HepG2 (cell line): ENCODE measurements around the gene SLC35B2. TPM values are rescaled to one million over a fixed set of nuclear protein-coding genes. Genes with fewer than 3 reads are reported as not detected.

Source experiments
- AKAP8 ChIP-seq: sonication (generic); formaldehyde crosslinking; IDR thresholded peaks from 2 replicates; pipeline ENCODE4 v1.5.1; 2020; ENCODE audit warnings: mild to moderate bottlenecking, missing genetic modification reagents
- CC2D1A ChIP-seq: sonication (generic); formaldehyde crosslinking; IDR thresholded peaks from 2 replicates; pipeline ENCODE4 v1.8.1; 2023; ENCODE audit warnings: mild to moderate bottlenecking, missing genetic modification reagents
- CHCHD3 ChIP-seq: sonication (generic); formaldehyde crosslinking; IDR thresholded peaks from 2 replicates; pipeline ENCODE4 v1.8.0; 2022; ENCODE audit warnings: mild to moderate bottlenecking, missing genetic modification reagents, moderate library complexity
- FOSL2 ChIP-seq: sonication (generic); formaldehyde crosslinking; IDR thresholded peaks from 2 replicates; pipeline ENCODE4 v1.4.0; 2020; ENCODE audit warnings: missing genetic modification reagents
- MED8 ChIP-seq: sonication (generic); formaldehyde crosslinking; IDR thresholded peaks from 2 replicates; pipeline ENCODE4 v1.8.1; 2023; ENCODE audit warnings: mild to moderate bottlenecking, missing genetic modification reagents; ENCODE audit not compliant: insufficient replicate concordance
- PATZ1 ChIP-seq: sonication (generic); formaldehyde crosslinking; IDR thresholded peaks from 2 replicates; pipeline ENCODE4 v1.4.0; 2020; ENCODE audit warnings: missing genetic modification reagents
- TCF12 ChIP-seq, 2 experiments: fragments of 450-650 bp in 1 of 2; sonication (generic) in 1 of 2; formaldehyde crosslinking in 1 of 2; IDR thresholded peaks; 2 replicates each; pipeline versions ENCODE4 v1.6.1 to v1.8.0; 2017 to 2022; ENCODE audit warnings: antibody characterized with exemption in 1 of 2, mild to moderate bottlenecking in 1 of 2, missing genetic modification reagents in 1 of 2, moderate library complexity in 1 of 2
- ZNF317 ChIP-seq: sonication (generic); formaldehyde crosslinking; IDR thresholded peaks from 2 replicates; pipeline ENCODE4 v1.5.0; 2020; ENCODE audit warnings: mild to moderate bottlenecking, missing genetic modification reagents
- ZNF335 ChIP-seq: sonication (generic); formaldehyde crosslinking; IDR thresholded peaks from 2 replicates; pipeline ENCODE4 v1.4.0; 2020; ENCODE audit warnings: missing genetic modification reagents
- ZNF484 ChIP-seq: sonication (generic); formaldehyde crosslinking; IDR thresholded peaks from 2 replicates; pipeline ENCODE4 v1.5.1; 2020; ENCODE audit warnings: mild to moderate bottlenecking, low read depth, missing genetic modification reagents, borderline replicate concordance
- ZNF598 ChIP-seq: sonication (generic); formaldehyde crosslinking; IDR thresholded peaks from 2 replicates; pipeline ENCODE4 v1.5.1; 2020; ENCODE audit warnings: mild to moderate bottlenecking, missing genetic modification reagents, borderline replicate concordance
- ZNF687 ChIP-seq: sonication (generic); formaldehyde crosslinking; IDR thresholded peaks from 2 replicates; pipeline ENCODE4 v1.5.1; 2020; ENCODE audit warnings: mild to moderate bottlenecking, missing genetic modification reagents, moderate library complexity
- ZNF761 ChIP-seq: sonication (generic); formaldehyde crosslinking; conservative IDR thresholded peaks from 2 replicates; pipeline ENCODE4 v1.4.0; 2020; ENCODE audit warnings: mild to moderate bottlenecking, missing genetic modification reagents
- ZSCAN9 ChIP-seq: IDR thresholded peaks from 2 replicates; pipeline ENCODE4 v1.6.1; 2016; ENCODE audit warnings: borderline replicate concordance
- polyA plus RNA-seq, 8 experiments: library from polyadenylated mRNA; depleted of rRNA in 3 of 8; stranded (reverse) in 7 of 8; unstranded in 1 of 8; fragments of >200 nt; fragmentation: Illumina TruSeq in 4 of 8; extraction: Trizol in 4 of 8; gene quantifications; 2 replicates each; pipeline versions ENCODE4 v1.2.1 to v1.2.3, GENCODE V29; 2011 to 2016; ENCODE audit warnings: low read depth in 4 of 8, missing spikeins in 1 of 8, mixed read lengths in 1 of 8; ENCODE audit not compliant: insufficient read depth in 1 of 8
- total RNA-seq, 5 experiments: library from RNA; depleted of rRNA; stranded (reverse); fragments of >200 nt; fragmentation: Illumina TruSeq; extraction: Trizol; gene quantifications; 2 replicates each; pipeline ENCODE4 v1.2.3, GENCODE V29; 2016; ENCODE audit warnings: low read depth in 1 of 5
- TF ChIP-seq, protein P1 (sequence below): sonication (generic); formaldehyde crosslinking; conservative IDR thresholded peaks from 2 replicates; pipeline ENCODE4 v1.8.0; 2022; ENCODE audit warnings: missing genetic modification reagents
- TF ChIP-seq, protein P2 (sequence below): sonication (generic); formaldehyde crosslinking; IDR thresholded peaks from 2 replicates; pipeline ENCODE4 v1.4.0; 2020; ENCODE audit warnings: missing genetic modification reagents, mild to moderate bottlenecking, borderline replicate concordance

SLC35B2 gene
- total and polyA plus RNA-seq, 2 of the 13 experiments (the other 11 are each of a cell fraction or from before 2014, with no cell fraction given): 61.1 to 148 TPM

DNA sequence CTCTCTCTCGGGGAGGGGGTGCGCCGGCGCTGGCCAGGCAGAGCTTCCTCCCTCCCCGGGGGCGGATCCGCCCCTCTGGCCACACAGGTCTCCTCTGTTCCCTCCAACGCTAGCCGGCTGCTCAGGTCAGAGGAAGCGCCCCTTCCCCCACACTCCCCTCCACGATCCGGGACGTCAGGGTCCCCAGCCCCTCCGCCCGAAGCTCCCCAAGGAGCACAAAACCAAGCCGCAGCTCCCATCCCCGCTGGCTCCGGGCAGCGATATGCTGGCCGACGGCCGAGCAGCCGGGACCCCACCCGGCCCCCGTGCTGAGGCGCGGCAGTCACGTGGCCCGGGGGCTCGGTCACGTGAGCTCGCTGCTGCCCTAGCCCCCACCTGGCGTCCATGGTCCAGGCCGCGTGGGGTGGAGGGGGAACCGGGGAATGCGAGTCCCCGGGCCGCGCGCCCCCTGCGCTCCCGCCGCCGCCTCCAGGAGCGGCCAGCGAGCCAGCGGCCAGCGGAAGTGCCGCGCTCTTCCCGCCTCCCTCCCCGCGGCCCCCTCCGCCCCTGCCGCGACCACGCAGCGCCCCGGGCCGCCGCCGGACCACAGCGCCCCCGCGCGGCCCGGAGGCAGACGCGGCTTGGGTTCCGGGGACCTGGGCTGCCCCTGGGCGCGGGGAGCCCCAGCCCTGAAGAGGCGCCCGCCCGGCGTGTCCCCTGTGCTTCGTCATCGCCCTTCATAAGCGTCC is at the start of gene SLC35B2 (continued):
- TF ChIP-seq, protein P1, sequence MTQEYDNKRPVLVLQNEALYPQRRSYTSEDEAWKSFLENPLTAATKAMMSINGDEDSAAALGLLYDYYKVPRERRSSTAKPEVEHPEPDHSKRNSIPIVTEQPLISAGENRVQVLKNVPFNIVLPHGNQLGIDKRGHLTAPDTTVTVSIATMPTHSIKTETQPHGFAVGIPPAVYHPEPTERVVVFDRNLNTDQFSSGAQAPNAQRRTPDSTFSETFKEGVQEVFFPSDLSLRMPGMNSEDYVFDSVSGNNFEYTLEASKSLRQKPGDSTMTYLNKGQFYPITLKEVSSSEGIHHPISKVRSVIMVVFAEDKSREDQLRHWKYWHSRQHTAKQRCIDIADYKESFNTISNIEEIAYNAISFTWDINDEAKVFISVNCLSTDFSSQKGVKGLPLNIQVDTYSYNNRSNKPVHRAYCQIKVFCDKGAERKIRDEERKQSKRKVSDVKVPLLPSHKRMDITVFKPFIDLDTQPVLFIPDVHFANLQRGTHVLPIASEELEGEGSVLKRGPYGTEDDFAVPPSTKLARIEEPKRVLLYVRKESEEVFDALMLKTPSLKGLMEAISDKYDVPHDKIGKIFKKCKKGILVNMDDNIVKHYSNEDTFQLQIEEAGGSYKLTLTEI: no peak
- TF ChIP-seq FOSL2 (CRISPR knock-in tag) (peak; percentile 28; the same call in 1 of the 2 replicates), ZNF598 (CRISPR knock-in tag) (no peak), ZNF687 (CRISPR knock-in tag) (peak; percentile 94), CC2D1A (CRISPR knock-in tag) (no peak), CHCHD3 (CRISPR knock-in tag) (peak; percentile 92), ZSCAN9 (CRISPR knock-in tag) (peak; percentile 54; the same call in 1 of the 2 replicates), MED8 (no peak), AKAP8 (CRISPR knock-in tag) (no peak; the same call in 1 of the 2 replicates), ZNF484 (no peak), TCF12 (IDR thresholded peaks at IDR 0.05) (no peak), TCF12 (CRISPR knock-in tag; IDR thresholded peaks at IDR 0.05) (no peak), ZNF335 (CRISPR knock-in tag) (0 out of 2 replicates have a peak, but pooled peaks have one; percentile 32), PATZ1 (CRISPR knock-in tag) (peak; percentile 98), ZNF317 (CRISPR knock-in tag) (no peak), ZNF761 (CRISPR knock-in tag) (0 out of 2 replicates have a peak, but pooled peaks have one; percentile 67)
- TF ChIP-seq, protein P2, sequence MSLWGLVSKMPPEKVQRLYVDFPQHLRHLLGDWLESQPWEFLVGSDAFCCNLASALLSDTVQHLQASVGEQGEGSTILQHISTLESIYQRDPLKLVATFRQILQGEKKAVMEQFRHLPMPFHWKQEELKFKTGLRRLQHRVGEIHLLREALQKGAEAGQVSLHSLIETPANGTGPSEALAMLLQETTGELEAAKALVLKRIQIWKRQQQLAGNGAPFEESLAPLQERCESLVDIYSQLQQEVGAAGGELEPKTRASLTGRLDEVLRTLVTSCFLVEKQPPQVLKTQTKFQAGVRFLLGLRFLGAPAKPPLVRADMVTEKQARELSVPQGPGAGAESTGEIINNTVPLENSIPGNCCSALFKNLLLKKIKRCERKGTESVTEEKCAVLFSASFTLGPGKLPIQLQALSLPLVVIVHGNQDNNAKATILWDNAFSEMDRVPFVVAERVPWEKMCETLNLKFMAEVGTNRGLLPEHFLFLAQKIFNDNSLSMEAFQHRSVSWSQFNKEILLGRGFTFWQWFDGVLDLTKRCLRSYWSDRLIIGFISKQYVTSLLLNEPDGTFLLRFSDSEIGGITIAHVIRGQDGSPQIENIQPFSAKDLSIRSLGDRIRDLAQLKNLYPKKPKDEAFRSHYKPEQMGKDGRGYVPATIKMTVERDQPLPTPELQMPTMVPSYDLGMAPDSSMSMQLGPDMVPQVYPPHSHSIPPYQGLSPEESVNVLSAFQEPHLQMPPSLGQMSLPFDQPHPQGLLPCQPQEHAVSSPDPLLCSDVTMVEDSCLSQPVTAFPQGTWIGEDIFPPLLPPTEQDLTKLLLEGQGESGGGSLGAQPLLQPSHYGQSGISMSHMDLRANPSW: peak; percentile 24; the same call in 1 of the 2 replicates
